Medulla oblongata (tissue), 1 donor: ENCODE data around the gene SGCE.

Experiments used
- DNase-seq: peaks from one replicate; pipeline ENCODE4 v3.0.0-alpha.2; 2015; ENCODE audit errors: extremely low spot score

Gene SGCE

GRCh38 chr7:94658826-94659225, 2.9 kb upstream of the SGCE start:
- no peak for DNase-seq

GRCh38 chr7:94657771-94658693, 2.1 kb upstream of the SGCE start:
- peak; percentile 94 for DNase-seq

- DNase-seq, result peak; percentile 39
Measured at GRCh38 chr7:94656925-94657731, 1.2 kb upstream of the SGCE start.

- DNase-seq, result no peak
Measured at GRCh38 chr7:94656658-94656924, 658 bp upstream of the SGCE start.

- DNase-seq, result peak; percentile 30
Measured at GRCh38 chr7:94655126-94655847, 646 bp downstream of the SGCE start.

GRCh38 chr7:94654783-94655125, 1.2 kb downstream of the SGCE start:
- DNase-seq, result no peak

- DNase-seq, result no peak
Measured at GRCh38 chr7:94650147-94651051, 5.5 kb downstream of the SGCE start.

- no peak for DNase-seq
Measured at GRCh38 chr7:94649450-94649849, 6.5 kb downstream of the SGCE start.

GRCh38 chr7:94648731-94649130, 7.2 kb downstream of the SGCE start:
- DNase-seq, result no peak

- no peak for DNase-seq
Measured at GRCh38 chr7:94647295-94647694, 8.6 kb downstream of the SGCE start.

GRCh38 chr7:94643771-94644545, 12.0 kb downstream of the SGCE start:
- DNase-seq, result no peak

- DNase-seq, result no peak
Measured at GRCh38 chr7:94642838-94643653, 12.9 kb downstream of the SGCE start.

GRCh38 chr7:94639384-94639783, 16.5 kb downstream of the SGCE start:
- DNase-seq, result no peak

GRCh38 chr7:94635687-94636086, 20.2 kb downstream of the SGCE start:
- DNase-seq, result no peak

GRCh38 chr7:94634502-94634901, 21.4 kb downstream of the SGCE start:
- DNase-seq, result no peak

- no peak for DNase-seq
Measured at GRCh38 chr7:94633687-94634086, 22.2 kb downstream of the SGCE start.

GRCh38 chr7:94633014-94633341, 23.0 kb downstream of the SGCE start:
- DNase-seq, result no peak

- DNase-seq, result no peak
Measured at GRCh38 chr7:94632338-94633013, 23.5 kb downstream of the SGCE start.

GRCh38 chr7:94630855-94631254, 25.1 kb downstream of the SGCE start:
- DNase-seq, result no peak
